Lower leg skin (tissue), 3 donors: ENCODE results near the gene ITGA11.

Experiments used
- CTCF ChIP-seq, 3 donors: fragments of 450-650 bp; IDR thresholded peaks; one replicate each; pipeline ENCODE4 v1.5.1; 2016; ENCODE audit warnings: antibody characterized with exemption in 3 of 3, mild to moderate bottlenecking in 3 of 3, moderate library complexity in 2 of 3
- POLR2A ChIP-seq, 2 donors: fragments of 450-650 bp; IDR thresholded peaks; one replicate each; pipeline ENCODE4 v1.6.1; 2016 to 2017; ENCODE audit warnings: antibody characterized with exemption in 2 of 2, mild to moderate bottlenecking in 1 of 2, moderate library complexity in 1 of 2

DNA sequence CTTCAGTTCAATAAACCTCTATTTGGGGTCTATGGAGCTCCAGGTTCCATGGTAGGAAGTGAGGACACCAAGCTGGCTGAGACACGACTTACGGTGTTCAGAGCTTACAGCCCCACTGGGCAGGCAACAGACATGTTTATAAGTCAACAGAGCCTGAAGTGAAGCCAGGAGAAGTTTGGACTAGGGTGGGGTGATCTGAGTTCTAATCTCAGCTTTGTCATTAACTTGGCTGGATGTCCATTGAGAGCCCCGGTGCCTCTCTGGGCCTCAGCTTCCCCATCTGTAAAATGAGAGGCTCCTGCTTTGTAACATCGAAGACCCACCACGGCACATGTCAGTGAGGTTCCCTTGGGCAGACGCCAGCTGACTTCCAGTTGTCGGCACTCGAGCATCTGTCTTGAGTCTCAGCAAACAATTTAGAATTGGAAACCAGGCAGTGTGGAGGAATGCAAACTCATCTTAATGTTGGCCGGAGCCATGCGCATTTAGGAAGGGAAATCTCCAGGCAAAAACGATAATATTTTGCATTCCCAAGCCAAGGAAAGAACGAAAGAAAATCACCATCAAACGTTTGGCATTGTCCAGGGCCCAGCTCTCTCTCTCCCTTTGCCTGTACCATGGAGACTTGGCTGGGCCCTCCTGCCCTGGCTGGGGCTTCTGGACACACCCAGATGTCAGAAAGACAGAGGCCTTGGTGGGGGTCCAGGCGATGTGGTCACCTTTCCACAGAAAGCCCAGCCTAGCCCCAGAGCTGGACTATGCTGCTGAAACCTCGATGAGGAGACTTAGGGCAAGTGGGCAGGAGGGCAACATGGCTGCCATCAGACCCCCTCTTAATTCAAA is 18.4 kb downstream of the ITGA11 start:
- no peak for TF ChIP-seq CTCF (IDR thresholded peaks at IDR 0.05)
- TF ChIP-seq POLR2A (IDR thresholded peaks at IDR 0.05): no peak
